Measurements from ENCODE around the gene TMEM250.

TMEM250 gene

GRCh38 chr9:136095070-136096058, 23.3 kb downstream of the TMEM250 start, which contains the start of gene NACC2:
TSS of gene NACC2 (minus strand) at chr9:136095289. CDS start at chr9:136050521, 44,768 bp downstream.
- ChIA-PET CTCF (interaction anchor here (1.0 to 4.3 kb wide), 4 partner anchors 11 to 128 kb away, joined by 3 to 19 read pairs (median 6); no protein-coding TSS in a partner anchor), POLR2A (interaction anchor here (0.6 to 1.4 kb wide), 2 partner anchors 10 to 12 kb away, joined by 3 to 4 read pairs; no protein-coding TSS in a partner anchor)
- DNase-seq, result peak in 2 of 3 donors; percentile 27 to 44
- H3K4me1 ChIP-seq (ENCODE audit: control extremely low read depth in 1 of 4, control insufficient read depth in 4 of 4, insufficient read depth in 4 of 4, low read length in 3 of 4), result peaks cover 0 to 53% (median 36%) of the 10 kb centered on the region in 4 experiments
- H3K4me3 ChIP-seq (ENCODE audit: control insufficient read depth in 1 of 7, extremely low read depth in 1 of 7, insufficient read depth in 4 of 7, low read depth in 2 of 7, low read length in 6 of 7), result peak within 1 kb of the TSS; percentile 46 to 78 (median 70)
- H3K36me3 ChIP-seq (ENCODE audit: control insufficient read depth in 4 of 4, insufficient read depth in 4 of 4, low read length in 3 of 4), result peaks cover 0 to 6% (median 0%) of the 10 kb centered on the region in 4 experiments
- H3K27ac ChIP-seq (ENCODE audit: insufficient read depth in 1 of 2, low read depth in 1 of 2, low read length in 2 of 2, poor library complexity in 1 of 2, severe bottlenecking in 2 of 2), result peak within 1 kb of the TSS in 1 of 2 experiments; percentile 66
- under 1% methylated on average over 124 of the region's 143 CpGs for WGBS (ENCODE audit: insufficient coverage)
- H3K27me3 ChIP-seq (replicated peaks in 2 of 5; ENCODE audit: control insufficient read depth in 4 of 5, insufficient read depth in 5 of 5, low read length in 4 of 5), result no peaks in the 10 kb centered on the region
- H3K9me3 ChIP-seq (ENCODE audit: control extremely low read depth in 1 of 5, control insufficient read depth in 4 of 5, insufficient read depth in 2 of 5, low read depth in 1 of 5, low read length in 4 of 5), result no peaks in the 10 kb centered on the region

- Histone ChIP-seq H3K4me3 (ENCODE audit: control insufficient read depth in 1 of 7, extremely low read depth in 1 of 7, insufficient read depth in 4 of 7, low read depth in 2 of 7, low read length in 6 of 7) (peak overlapping the region; percentile 44 to 78 (median 70)), H3K36me3 (ENCODE audit: control insufficient read depth in 4 of 4, insufficient read depth in 4 of 4, low read length in 3 of 4) (peaks cover 0 to 6% (median 0%) of the 10 kb centered on the region in 4 experiments), H3K27ac (ENCODE audit: insufficient read depth in 1 of 2, low read depth in 1 of 2, low read length in 2 of 2, poor library complexity in 1 of 2, severe bottlenecking in 2 of 2) (peak overlapping the region in 1 of 2 experiments; percentile 66), H3K9me3 (ENCODE audit: control extremely low read depth in 1 of 5, control insufficient read depth in 4 of 5, insufficient read depth in 2 of 5, low read depth in 1 of 5, low read length in 4 of 5) (no peaks in the 10 kb centered on the region), H3K4me1 (ENCODE audit: control extremely low read depth in 1 of 4, control insufficient read depth in 4 of 4, insufficient read depth in 4 of 4, low read length in 3 of 4) (peaks cover 3 to 58% (median 46%) of the 10 kb centered on the region in 4 experiments), H3K27me3 (replicated peaks in 2 of 5; ENCODE audit: control insufficient read depth in 4 of 5, insufficient read depth in 5 of 5, low read length in 4 of 5) (no peaks in the 10 kb centered on the region)
- peak in 2 of 3 donors; percentile 53 to 69 for DNase-seq
- CTCF ChIA-PET, result interaction anchor here (1.1 to 2.1 kb wide), 5 partner anchors 12 to 127 kb away, joined by 3 to 10 read pairs (median 4); no protein-coding TSS in a partner anchor
- POLR2A ChIA-PET, result interaction anchor here (0.7 to 1.4 kb wide), 2 partner anchors 25 to 271 kb away, joined by 3 to 4 read pairs; partner anchors contain the start of gene TMEM250
- 5% methylated on average over 57 of the region's 74 CpGs for WGBS (ENCODE audit: insufficient coverage)
These were observed 24.4 kb downstream of the TMEM250 start for GRCh38 chr9:136093995-136094881.

DNA sequence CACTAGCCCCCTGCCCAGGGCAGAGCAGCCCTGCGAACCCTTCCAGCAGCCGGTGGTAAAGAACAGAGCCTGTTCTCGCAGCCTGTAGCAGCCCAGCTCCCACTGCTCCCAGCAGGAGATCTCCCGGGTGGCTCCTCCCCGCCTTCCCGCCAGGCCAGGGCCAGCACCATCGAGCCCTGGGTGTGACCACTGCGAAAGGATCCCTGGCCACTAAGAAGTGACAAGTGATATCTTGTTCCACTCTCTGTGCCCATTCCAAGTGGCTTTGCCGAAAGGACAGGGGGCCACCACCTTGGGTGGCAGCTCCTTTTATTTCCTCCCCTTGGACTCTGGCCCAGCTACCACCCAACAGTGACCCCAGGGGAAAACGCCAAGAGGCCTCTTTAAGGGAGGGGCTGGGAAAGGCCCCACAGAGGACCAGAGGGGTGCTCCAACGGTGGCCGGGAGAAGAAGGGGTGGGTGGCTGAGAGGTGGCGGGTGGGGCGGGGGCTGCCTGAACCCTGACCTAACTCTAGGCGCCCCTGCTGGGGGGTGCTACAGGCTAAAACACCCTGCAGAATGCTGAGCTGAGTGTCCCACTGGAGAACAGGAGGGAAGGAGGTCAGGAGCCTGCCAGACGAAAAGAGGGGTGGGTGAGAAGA, 25.2 kb downstream of the TMEM250 start:
- Histone ChIP-seq H3K27ac (ENCODE audit: insufficient read depth in 1 of 2, low read depth in 1 of 2, low read length in 2 of 2, poor library complexity in 1 of 2, severe bottlenecking in 2 of 2) (peak overlapping the region in 1 of 2 experiments; percentile 66), H3K36me3 (ENCODE audit: control insufficient read depth in 4 of 4, insufficient read depth in 4 of 4, low read length in 3 of 4) (peaks cover 0 to 6% (median 0%) of the 10 kb centered on the region in 4 experiments), H3K27me3 (replicated peaks in 2 of 5; ENCODE audit: control insufficient read depth in 4 of 5, insufficient read depth in 5 of 5, low read length in 4 of 5) (no peaks in the 10 kb centered on the region), H3K9me3 (ENCODE audit: control extremely low read depth in 1 of 5, control insufficient read depth in 4 of 5, insufficient read depth in 2 of 5, low read depth in 1 of 5, low read length in 4 of 5) (no peaks in the 10 kb centered on the region), H3K4me1 (ENCODE audit: control extremely low read depth in 1 of 4, control insufficient read depth in 4 of 4, insufficient read depth in 4 of 4, low read length in 3 of 4) (peaks cover 3 to 58% (median 46%) of the 10 kb centered on the region in 4 experiments), H3K4me3 (ENCODE audit: control insufficient read depth in 1 of 7, extremely low read depth in 1 of 7, insufficient read depth in 4 of 7, low read depth in 2 of 7, low read length in 6 of 7) (peak overlapping the region in 5 of 7 experiments; percentile 60 to 78 (median 72))
- POLR2A ChIA-PET, result interaction anchor here (0.7 to 1.4 kb wide), 2 partner anchors 26 to 272 kb away, joined by 3 to 4 read pairs; partner anchors contain the start of gene TMEM250
- CTCF ChIA-PET, result interaction anchor here (1.1 to 2.1 kb wide), 5 partner anchors 13 to 126 kb away, joined by 3 to 10 read pairs (median 4); no protein-coding TSS in a partner anchor
- DNase-seq, result no peak
- WGBS (ENCODE audit: insufficient coverage), result 84% methylated on average over 16 of the region's 16 CpGs

GRCh38 chr9:136092741-136093140, 25.9 kb downstream of the TMEM250 start:
- H3K4me1 ChIP-seq (ENCODE audit: control extremely low read depth in 1 of 4, control insufficient read depth in 4 of 4, insufficient read depth in 4 of 4, low read length in 3 of 4), result peaks cover 3 to 60% (median 50%) of the 10 kb centered on the region in 4 experiments
- no peaks in the 10 kb centered on the region for H3K27me3 ChIP-seq (replicated peaks in 2 of 5; ENCODE audit: control insufficient read depth in 4 of 5, insufficient read depth in 5 of 5, low read length in 4 of 5)
- CTCF ChIA-PET, result interaction anchor here (0.8 to 3.2 kb wide), 4 partner anchors 14 to 125 kb away, joined by 3 to 17 read pairs (median 8); no protein-coding TSS in a partner anchor
- H3K27ac ChIP-seq (ENCODE audit: insufficient read depth in 1 of 2, low read depth in 1 of 2, low read length in 2 of 2, poor library complexity in 1 of 2, severe bottlenecking in 2 of 2), result no peak overlapping the region
- DNase-seq, result no peak
- peaks cover 0 to 6% (median 0%) of the 10 kb centered on the region in 4 experiments for H3K36me3 ChIP-seq (ENCODE audit: control insufficient read depth in 4 of 4, insufficient read depth in 4 of 4, low read length in 3 of 4)
- no peak overlapping the region for H3K4me3 ChIP-seq (ENCODE audit: control insufficient read depth in 1 of 7, extremely low read depth in 1 of 7, insufficient read depth in 4 of 7, low read depth in 2 of 7, low read length in 6 of 7)
- POLR2A ChIA-PET, result no interaction called here
- no peaks in the 10 kb centered on the region for H3K9me3 ChIP-seq (ENCODE audit: control extremely low read depth in 1 of 5, control insufficient read depth in 4 of 5, insufficient read depth in 2 of 5, low read depth in 1 of 5, low read length in 4 of 5)
- 91% methylated on average over 9 of the region's 9 CpGs for WGBS (ENCODE audit: insufficient coverage)

DNA sequence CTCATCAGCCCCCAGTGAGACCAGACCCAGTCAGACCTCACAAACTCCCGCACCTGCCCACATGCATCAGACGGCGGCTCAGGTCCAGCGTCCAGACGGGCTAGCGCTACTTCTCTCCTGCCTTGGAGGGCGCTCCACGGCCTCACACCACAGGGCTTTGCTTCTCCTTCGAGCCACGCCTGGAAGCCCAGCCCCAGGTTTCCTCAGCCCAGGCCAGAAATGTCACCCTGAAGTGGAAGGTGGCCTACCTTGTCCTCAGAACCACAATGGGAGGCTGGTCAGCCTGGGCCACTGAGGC, 26.4 kb downstream of the TMEM250 start:
- Histone ChIP-seq H3K4me1 (ENCODE audit: control extremely low read depth in 1 of 4, control insufficient read depth in 4 of 4, insufficient read depth in 4 of 4, low read length in 3 of 4) (peaks cover 3 to 62% (median 50%) of the 10 kb centered on the region in 4 experiments), H3K9me3 (ENCODE audit: control extremely low read depth in 1 of 5, control insufficient read depth in 4 of 5, insufficient read depth in 2 of 5, low read depth in 1 of 5, low read length in 4 of 5) (no peaks in the 10 kb centered on the region), H3K27me3 (replicated peaks in 2 of 5; ENCODE audit: control insufficient read depth in 4 of 5, insufficient read depth in 5 of 5, low read length in 4 of 5) (no peaks in the 10 kb centered on the region), H3K4me3 (ENCODE audit: control insufficient read depth in 1 of 7, extremely low read depth in 1 of 7, insufficient read depth in 4 of 7, low read depth in 2 of 7, low read length in 6 of 7) (no peak overlapping the region), H3K27ac (ENCODE audit: insufficient read depth in 1 of 2, low read depth in 1 of 2, low read length in 2 of 2, poor library complexity in 1 of 2, severe bottlenecking in 2 of 2) (no peak overlapping the region), H3K36me3 (ENCODE audit: control insufficient read depth in 4 of 4, insufficient read depth in 4 of 4, low read length in 3 of 4) (peaks cover 0 to 6% (median 0%) of the 10 kb centered on the region in 4 experiments)
- 95% methylated on average over 10 of the region's 10 CpGs for WGBS (ENCODE audit: insufficient coverage)
- POLR2A ChIA-PET, result no interaction called here
- DNase-seq, result no peak
- CTCF ChIA-PET, result interaction anchor here (0.8 to 3.4 kb wide), 4 partner anchors 14 to 124 kb away, joined by 3 to 36 read pairs (median 16); no protein-coding TSS in a partner anchor
